HG02610 (cell line): Measurements from ENCODE around the gene EXOC4.
A peak's percentile ranks its signal among the peaks of the same experiment; 100 is the strongest.

ENCODE experiments used
- ATAC-seq: cut with Tn5 transposase; IDR thresholded peaks from one replicate; pipeline ENCODE4 v1.9.1; 2021; ENCODE audit warnings: mild to moderate bottlenecking, moderate library complexity; ENCODE audit not compliant: unreplicated experiment

Gene EXOC4

GRCh38 chr7:133650487-133651300, 397.8 kb downstream of the EXOC4 start:
- no peak for ATAC-seq

GRCh38 chr7:133652547-133652946, 399.7 kb downstream of the EXOC4 start:
- ATAC-seq, result no peak

GRCh38 chr7:133654547-133654946, 401.7 kb downstream of the EXOC4 start:
- ATAC-seq, result no peak

- no peak for ATAC-seq
These were observed 409.4 kb downstream of the EXOC4 start for GRCh38 chr7:133662276-133662675.

GRCh38 chr7:133662830-133663229, 410.0 kb downstream of the EXOC4 start:
- no peak for ATAC-seq

- no peak for ATAC-seq
These were observed 411.6 kb downstream of the EXOC4 start for GRCh38 chr7:133664528-133664927.

GRCh38 chr7:133668296-133669060, 415.6 kb downstream of the EXOC4 start:
- no peak for ATAC-seq

- ATAC-seq, result no peak
These were observed 416.2 kb downstream of the EXOC4 start for GRCh38 chr7:133669061-133669455.

- no peak for ATAC-seq
These were observed 417.4 kb downstream of the EXOC4 start for GRCh38 chr7:133670250-133670649.

GRCh38 chr7:133672866-133673265, 420.0 kb downstream of the EXOC4 start:
- ATAC-seq, result no peak

GRCh38 chr7:133674079-133674763, 421.3 kb downstream of the EXOC4 start:
- ATAC-seq, result no peak

GRCh38 chr7:133675510-133676218, 422.8 kb downstream of the EXOC4 start:
- no peak for ATAC-seq

- ATAC-seq, result no peak
These were observed 424.0 kb downstream of the EXOC4 start for GRCh38 chr7:133676805-133677370.

- ATAC-seq, result no peak
These were observed 425.4 kb downstream of the EXOC4 start for GRCh38 chr7:133678137-133678814.

GRCh38 chr7:133679977-133680376, 427.1 kb downstream of the EXOC4 start:
- no peak for ATAC-seq

- ATAC-seq, result no peak
These were observed 428.7 kb downstream of the EXOC4 start for GRCh38 chr7:133681529-133681928.

- peak; percentile 49 for ATAC-seq
These were observed 429.7 kb downstream of the EXOC4 start for GRCh38 chr7:133682364-133683181.

GRCh38 chr7:133683182-133683454, 430.2 kb downstream of the EXOC4 start:
- no peak for ATAC-seq

- ATAC-seq, result no peak
These were observed 435.8 kb downstream of the EXOC4 start for GRCh38 chr7:133688483-133689239.
